LHCN-M2 (cell line): Measurements from ENCODE around the gene EFCAB5. TPM values are rescaled to one million over a fixed set of nuclear protein-coding genes. Genes with fewer than 3 reads are reported as not detected.
"Not testable (repeated sequence)": the region's sequence is repeated elsewhere in the genome, so short reads cannot be mapped to it uniquely, and the experiment has no call there.

ENCODE experiments used
- DNase-seq: peaks from one replicate; pipeline ENCODE4 v3.0.0-alpha.2; 2012; ENCODE audit warnings: low read depth
- total RNA-seq: library from RNA; depleted of rRNA; stranded (reverse); fragments of >200 nt; gene quantifications from 2 replicates; pipeline ENCODE4 v1.2.3, GENCODE V29; 2014

EFCAB5 gene
- total RNA-seq, 1 experiment from 2014 or later, result 0.06 TPM

DNA sequence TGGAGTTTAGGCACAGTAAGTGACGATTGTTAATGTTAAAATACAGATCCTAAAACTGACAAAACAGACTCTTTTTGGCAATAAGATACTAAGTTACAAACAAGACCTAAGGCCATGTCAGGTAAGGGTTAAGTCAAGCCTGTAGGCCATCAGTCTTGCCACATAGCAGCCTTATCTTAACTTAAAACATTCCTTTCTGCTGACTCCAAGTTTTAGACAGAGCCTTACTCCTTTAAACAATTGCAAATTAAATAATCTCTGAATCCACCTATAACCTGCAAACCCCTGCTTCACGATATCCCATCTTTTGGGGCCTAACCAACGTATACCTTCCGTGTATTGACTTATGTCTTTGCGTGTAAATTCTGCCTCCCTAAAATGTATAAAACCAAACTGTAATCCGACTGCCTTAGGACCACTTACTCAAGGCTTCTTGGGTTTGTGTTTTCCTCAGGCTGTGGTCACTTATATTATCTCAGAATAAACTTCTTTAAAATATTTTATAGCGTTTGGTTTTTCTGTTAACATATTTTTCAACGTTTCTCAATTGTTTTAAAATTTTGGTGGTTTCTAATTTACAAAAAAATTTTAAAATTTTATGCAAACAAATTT is 64.4 kb downstream of the EFCAB5 start:
- no peak for DNase-seq

DNA sequence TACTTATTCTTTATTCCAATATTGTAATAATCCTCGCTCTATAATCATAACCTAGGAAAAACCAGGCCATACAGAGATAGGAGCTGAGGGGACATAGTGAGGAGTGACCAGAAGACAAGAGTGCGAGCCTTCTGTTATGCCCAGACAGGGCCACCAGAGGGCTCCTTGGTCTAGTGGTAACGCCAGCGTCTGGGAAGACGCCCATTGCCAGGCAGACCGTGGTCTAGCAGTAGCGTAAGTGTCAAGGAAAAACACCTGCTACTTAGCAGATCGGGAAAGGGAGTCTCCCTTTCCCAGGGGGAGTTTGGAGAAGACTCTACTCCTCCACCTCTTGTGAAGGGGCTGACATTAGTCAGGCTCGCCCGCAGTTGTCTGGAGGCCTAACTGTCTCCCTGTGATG is 70.5 kb downstream of the EFCAB5 start:
- not testable (repeated sequence) for DNase-seq

- DNase-seq, result peak; percentile 40
Measured at GRCh38 chr17:30021708-30022317, 80.4 kb downstream of the EFCAB5 start.

DNA sequence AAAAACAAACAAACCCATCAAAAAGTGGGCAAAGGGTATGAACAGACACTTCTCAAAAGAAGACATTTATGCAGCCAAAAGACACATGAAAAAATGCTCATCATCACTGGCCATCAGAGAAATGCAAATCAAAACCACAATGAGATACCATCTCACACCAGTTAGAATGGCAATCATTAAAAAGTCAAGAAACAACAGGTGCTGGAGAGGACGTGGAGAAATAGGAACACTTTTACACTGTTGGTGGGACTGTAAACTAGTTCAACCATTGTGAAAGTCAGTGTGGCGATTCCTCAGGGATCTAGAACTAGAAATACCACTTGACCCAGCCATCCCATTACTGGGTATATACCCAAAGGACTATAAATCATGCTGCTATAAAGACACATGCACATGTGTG is 83.9 kb downstream of the EFCAB5 start:
- DNase-seq, result not testable (repeated sequence)

DNA sequence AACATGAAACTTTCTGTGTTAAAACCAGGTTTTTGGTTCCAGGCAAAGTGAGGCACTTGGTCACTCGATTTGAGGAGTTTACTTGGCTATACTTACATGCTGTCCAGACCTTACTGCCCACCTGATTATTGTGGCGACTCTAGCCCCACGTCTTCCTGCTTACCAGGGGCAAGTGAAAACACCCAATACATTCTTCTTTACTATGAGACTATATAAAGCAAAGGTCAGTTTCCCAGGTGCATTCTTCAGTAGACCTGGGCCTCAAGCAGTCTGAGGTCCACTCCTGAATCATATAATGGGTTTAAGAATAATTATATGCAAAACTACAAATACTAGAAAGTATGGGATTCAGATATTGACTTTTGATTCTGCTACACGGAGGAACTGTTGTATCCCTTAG is 86.2 kb downstream of the EFCAB5 start:
- DNase-seq, result no peak

GRCh38 chr17:30031214-30031869 is 89.9 kb downstream of the EFCAB5 start:
- no peak for DNase-seq

GRCh38 chr17:30035369-30035768 is 93.9 kb downstream of the EFCAB5 start:
- DNase-seq, result no peak

DNA sequence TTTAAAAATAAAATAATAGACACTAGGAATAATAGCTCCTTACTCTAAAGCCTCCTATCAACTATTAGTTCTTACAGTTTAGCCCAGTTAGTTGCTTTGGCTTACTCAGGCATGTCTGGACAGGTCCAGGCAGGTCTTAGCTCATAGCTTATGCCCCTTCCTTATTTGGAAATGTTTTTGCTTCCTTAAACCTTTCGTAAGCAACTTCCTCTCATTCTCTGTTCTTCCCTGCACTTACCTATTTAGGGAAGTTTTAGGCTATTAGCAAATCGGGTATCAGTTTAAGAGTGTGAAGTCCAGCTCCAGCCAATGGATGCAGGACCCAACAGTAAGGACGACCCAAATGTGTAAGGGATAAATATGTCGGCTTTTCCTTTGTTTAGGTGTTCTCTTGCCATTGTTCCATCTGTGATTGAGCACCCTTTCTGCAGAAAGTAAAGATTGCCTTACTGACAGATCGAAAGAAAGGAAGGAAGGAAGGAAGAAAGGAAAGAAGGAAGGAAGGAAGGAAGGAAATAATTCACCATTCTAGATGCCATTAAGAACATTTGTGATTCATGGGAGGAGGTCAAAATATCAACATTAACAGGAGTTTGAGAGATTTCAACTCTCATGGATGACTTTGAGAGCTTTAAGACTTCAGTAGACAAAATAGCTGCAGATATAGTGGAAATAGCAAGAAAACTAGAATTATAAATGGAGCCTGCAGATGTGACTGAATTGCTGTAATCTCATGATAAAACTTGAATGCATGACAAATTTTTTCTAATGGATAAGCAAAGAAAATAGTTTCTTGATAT is 99.5 kb downstream of the EFCAB5 start:
- peak; percentile 52 for DNase-seq

DNA sequence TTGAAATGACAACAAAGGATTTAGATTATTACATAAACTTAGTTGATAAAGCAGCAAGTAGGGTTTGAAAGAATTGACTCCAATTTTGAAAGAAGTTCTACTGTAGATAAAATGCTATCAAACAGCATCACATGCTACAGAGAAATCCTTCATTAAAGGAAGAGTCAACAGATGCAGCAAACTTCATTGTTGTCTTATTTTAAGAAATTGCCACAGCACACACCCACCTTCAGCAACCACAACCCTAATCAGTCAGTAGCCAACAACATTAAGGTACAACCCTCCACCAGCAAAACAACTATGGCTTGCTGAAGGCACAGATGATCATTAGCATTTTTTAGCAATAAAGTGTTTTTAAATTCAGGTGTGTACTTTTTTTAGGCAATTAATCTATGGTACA is 100.1 kb downstream of the EFCAB5 start:
- no peak for DNase-seq

GRCh38 chr17:30062372-30062771 is 120.9 kb downstream of the EFCAB5 start:
- no peak for DNase-seq

- no peak for DNase-seq
Measured at GRCh38 chr17:30064738-30065137, 123.3 kb downstream of the EFCAB5 start.

- DNase-seq, result no peak
Measured at GRCh38 chr17:30068465-30068864, 127.0 kb downstream of the EFCAB5 start.

DNA sequence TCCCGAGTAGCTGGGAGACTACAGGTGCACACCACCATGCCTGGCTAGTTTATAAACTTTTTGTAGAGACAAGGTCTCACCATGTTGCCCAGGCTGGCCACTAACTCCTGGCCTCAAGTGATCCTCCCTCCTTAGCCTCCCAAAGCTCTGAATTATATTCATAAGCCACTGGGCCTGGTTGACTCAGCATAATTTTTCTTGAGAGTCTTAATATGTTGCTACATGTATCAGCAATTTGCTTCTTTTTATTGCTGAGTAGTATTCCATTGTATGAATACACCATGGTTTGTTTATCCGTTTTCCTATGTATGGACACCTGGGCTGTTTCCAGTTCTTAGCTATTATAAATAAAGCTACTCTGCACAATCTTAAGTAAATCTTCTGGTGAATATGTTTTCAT is 132.8 kb downstream of the EFCAB5 start:
- no peak for DNase-seq

GRCh38 chr17:30074730-30075129 is 133.3 kb downstream of the EFCAB5 start:
- DNase-seq, result no peak

DNA sequence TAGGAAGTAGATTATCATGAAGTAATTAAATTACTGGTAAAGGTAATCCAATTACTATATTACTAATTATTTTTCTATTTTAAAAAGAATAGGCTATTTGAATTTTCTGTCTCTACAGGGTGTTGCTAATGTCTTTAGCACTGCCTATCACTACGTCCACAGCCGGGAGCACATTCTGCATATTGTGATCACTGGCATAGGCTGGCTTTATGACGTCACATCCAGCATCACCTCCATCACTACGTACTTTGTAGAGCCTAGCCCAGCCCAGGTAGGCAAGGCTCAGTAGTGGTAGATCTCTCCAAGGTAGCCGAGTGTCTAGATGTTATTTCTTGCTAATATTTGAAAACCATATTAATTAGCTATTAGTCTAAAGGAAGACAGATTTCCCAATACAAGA is 141.3 kb downstream of the EFCAB5 start:
- no peak for DNase-seq

GRCh38 chr17:30084788-30085187 is 143.4 kb downstream of the EFCAB5 start:
- no peak for DNase-seq

GRCh38 chr17:30086896-30087295 is 145.5 kb downstream of the EFCAB5 start:
- no peak for DNase-seq

GRCh38 chr17:30087431-30087830 is 146.0 kb downstream of the EFCAB5 start:
- not testable (repeated sequence) for DNase-seq

- no peak for DNase-seq
Measured at GRCh38 chr17:30091121-30091670, 149.8 kb downstream of the EFCAB5 start.

GRCh38 chr17:30091771-30092170 is 150.3 kb downstream of the EFCAB5 start:
- DNase-seq, result peak; percentile 79

- no peak for DNase-seq
Measured at GRCh38 chr17:30092886-30093285, 151.5 kb downstream of the EFCAB5 start.
